HG02973 (cell line): ENCODE data around the gene CCDC106.

Source experiments
- ATAC-seq: cut with Tn5 transposase; IDR thresholded peaks from one replicate; pipeline ENCODE4 v1.9.1; 2021; ENCODE audit warnings: moderate library complexity; ENCODE audit not compliant: unreplicated experiment

Gene CCDC106

DNA sequence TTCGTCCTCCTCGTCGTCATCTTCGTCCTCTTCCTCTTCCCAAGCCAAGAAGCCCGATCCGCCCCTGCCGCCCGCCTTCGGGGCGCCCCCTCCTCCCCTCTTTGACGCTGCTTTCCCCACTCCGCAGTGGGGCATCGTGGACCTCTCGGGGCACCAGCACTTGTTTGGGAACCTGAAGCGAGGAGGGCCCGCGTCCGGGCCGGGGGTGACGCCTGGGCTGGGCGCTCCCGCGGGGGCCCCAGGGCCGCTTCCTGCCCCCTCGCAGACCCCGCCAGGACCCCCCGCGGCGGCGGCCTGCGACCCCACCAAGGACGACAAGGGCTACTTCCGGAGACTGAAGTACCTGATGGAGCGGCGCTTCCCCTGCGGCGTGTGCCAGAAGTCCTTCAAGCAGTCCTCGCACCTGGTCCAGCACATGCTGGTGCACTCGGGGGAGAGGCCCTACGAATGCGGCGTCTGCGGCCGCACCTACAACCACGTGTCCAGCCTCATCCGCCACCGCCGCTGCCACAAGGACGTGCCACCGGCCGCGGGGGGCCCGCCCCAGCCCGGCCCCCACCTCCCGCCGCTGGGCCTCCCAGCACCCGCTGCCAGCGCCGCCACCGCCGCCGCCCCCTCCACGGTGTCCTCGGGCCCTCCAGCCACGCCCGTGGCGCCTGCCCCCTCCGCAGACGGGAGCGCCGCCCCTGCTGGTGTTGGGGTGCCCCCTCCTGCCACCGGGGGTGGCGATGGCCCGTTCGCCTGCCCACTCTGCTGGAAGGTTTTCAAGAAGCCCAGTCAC, 33.9 kb upstream of the CCDC106 start:
- no peak for ATAC-seq

DNA sequence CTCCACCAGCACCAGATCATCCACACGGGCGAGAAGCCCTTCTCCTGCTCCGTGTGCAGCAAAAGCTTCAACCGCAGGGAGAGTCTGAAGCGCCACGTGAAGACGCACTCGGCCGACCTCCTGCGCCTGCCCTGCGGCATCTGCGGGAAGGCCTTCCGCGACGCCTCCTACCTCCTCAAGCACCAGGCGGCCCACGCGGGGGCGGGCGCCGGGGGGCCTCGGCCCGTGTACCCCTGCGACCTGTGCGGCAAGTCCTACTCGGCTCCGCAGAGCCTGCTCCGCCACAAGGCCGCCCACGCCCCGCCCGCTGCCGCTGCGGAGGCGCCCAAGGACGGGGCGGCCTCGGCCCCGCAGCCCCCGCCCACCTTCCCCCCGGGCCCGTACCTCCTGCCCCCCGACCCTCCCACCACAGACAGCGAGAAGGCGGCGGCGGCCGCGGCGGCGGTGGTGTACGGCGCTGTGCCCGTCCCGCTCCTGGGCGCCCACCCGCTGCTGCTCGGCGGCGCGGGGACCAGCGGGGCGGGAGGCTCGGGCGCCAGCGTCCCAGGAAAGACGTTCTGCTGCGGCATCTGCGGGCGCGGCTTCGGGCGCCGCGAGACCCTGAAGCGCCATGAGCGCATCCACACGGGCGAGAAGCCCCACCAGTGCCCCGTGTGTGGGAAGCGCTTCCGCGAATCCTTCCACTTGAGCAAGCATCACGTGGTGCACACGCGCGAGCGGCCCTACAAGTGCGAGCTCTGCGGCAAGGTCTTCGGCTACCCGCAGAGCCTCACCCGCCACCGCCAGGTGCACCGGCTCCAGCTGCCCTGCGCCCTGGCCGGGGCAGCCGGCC, 33.1 kb upstream of the CCDC106 start:
- ATAC-seq: no peak

GRCh38 chr19:55615543-55616394, 32.2 kb upstream of the CCDC106 start:
- ATAC-seq: no peak

GRCh38 chr19:55616395-55616875, 31.6 kb upstream of the CCDC106 start:
- ATAC-seq: no peak

DNA sequence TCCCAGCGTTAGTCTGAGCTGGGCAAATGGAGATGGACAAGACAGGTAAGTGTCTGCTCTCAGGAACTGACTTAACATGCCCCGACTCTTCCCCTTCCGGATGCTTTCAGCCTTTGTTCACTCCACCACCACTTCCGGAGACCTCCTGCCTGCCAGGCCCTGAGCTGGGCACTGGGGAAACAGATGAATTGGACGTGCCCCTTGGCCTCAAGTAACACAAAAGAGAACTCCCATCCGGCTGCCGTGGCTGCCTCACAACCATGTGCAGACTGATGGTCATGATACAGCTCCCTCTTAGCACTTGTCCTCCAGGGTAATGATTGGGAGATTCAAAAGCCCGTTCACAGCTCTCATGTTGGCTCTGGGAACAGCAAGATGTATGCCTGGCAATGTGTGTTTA, 30.6 kb upstream of the CCDC106 start:
- no peak for ATAC-seq

- ATAC-seq: no peak
Observed at GRCh38 chr19:55618426-55618825, 29.6 kb upstream of the CCDC106 start.

DNA sequence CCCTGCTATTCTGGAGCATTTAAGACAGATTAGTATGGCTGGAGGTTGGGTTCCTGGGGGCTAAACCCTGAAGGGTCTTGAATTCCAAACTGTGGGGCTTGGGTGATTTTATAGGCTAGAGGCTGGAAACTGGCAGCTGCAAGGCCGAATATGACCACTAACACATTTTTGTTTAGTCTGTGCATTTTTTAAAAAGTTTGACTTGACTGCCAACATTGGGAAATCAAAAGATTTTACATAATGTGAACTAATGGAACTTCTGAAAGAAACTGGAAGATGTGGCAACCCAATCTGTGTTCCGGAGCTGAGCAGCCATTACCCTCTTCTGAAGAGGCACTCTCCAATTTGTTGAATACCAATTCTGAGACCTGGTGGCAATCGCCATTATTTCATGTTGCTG, 28.7 kb upstream of the CCDC106 start:
- ATAC-seq: no peak

DNA sequence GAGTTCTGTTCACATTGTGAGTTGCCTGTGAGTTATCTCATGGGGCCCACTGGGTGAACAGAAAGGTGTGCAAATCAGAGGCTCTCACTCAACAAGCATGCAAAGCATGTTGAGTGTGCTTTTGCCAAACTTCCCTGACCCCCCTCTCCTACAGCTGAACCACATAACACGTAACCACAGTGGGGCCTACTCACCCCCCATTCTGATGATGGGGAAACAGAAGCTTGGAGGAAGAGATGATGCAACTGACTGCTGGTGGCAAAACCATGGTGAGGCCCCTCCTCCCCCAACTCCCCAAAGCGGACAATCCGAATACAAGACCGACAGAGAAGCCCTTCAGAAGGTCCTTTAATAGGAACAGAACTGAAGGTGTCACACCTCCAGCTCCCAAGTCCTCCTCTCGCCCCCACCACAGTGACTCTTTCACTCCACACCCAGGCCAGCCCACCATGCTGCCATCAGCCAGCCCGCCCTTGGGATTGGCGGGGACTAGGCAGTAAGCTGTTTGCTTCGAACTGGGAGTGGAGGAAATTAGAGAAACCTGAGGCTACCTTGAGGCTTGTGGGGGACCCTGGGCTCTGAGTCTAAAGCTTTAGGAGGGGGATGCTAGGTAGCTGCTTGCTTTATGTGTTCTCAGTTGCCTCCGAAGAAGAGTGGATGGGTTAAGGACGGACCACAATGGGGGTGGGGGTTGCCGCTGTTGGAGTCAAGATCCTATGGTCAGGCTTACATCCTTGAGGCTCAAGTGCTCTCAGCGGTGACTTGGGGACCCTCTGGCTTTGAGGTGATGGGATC, 27.4 kb upstream of the CCDC106 start:
- ATAC-seq: no peak

DNA sequence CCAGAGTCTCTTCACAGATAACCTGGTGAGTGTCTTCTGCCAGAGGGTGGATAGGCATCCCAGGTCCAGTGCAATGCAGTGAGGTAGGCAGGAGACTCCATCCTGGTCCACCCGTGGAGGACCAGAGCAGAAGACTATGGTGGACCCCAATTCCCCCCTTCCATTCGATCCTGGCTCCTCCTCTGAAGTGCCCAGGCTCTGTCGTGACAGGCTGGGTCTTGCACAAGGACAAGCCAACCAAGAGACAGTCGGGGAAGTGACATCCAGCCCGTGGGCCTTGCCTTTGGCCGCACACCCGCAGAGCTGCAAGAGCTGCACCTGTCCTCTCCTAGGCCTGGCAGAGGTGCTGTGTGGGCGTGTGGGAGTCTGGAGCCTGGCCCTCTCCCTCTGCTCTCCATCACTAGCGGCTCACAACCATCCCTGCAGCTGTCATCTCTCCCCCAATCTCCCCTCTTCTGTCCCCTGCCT, 26.8 kb upstream of the CCDC106 start:
- ATAC-seq: no peak

DNA sequence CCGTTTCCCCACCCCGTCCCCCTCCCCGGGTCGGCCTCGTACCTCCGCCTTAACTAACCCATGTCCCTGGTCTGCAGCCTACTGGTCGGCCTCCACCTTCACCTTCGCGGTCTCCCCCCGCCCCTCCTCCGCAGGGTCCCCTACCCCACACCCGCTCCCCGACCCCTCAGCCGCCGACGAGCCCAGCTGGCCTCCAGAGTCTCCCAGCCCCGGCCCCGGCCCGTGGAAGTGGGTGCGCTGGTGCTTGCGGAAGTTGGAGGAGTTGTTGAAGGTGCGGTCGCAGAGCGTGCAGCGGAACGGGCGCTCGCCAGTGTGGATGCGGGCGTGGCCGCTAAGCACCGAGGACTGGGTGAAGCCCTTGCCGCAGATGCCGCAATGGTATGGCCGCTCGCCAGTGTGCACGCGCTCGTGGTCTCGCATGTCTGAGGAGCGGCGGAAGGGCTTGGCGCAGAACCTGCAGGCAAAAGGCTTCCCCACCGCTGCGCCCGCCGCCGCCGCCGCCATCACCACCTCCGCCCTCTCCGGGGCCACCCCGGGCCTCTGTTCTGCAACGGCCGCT, 26.3 kb upstream of the CCDC106 start:
- no peak for ATAC-seq

GRCh38 chr19:55622242-55622969, 25.6 kb upstream of the CCDC106 start:
- no peak for ATAC-seq

GRCh38 chr19:55623130-55623529, 24.9 kb upstream of the CCDC106 start:
- ATAC-seq: no peak

DNA sequence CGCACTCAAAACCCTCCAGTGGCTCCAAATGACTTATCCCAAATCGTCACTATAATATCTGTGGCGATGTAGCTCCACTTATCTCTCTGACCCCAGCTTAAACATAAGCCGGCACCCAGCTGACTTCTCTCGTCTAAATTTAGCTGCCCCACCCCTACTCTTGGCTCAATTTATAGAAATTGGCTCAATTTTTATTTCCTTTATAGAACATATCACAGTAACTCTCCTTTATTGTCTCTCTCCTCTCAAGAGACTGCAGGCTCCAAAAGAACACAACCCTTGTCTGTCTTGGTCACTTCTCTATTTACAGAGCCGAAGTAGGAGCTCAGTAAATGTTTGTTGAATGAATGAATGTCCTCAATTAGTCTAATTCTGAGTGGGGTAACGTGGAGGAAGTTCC, 24.5 kb upstream of the CCDC106 start:
- no peak for ATAC-seq

DNA sequence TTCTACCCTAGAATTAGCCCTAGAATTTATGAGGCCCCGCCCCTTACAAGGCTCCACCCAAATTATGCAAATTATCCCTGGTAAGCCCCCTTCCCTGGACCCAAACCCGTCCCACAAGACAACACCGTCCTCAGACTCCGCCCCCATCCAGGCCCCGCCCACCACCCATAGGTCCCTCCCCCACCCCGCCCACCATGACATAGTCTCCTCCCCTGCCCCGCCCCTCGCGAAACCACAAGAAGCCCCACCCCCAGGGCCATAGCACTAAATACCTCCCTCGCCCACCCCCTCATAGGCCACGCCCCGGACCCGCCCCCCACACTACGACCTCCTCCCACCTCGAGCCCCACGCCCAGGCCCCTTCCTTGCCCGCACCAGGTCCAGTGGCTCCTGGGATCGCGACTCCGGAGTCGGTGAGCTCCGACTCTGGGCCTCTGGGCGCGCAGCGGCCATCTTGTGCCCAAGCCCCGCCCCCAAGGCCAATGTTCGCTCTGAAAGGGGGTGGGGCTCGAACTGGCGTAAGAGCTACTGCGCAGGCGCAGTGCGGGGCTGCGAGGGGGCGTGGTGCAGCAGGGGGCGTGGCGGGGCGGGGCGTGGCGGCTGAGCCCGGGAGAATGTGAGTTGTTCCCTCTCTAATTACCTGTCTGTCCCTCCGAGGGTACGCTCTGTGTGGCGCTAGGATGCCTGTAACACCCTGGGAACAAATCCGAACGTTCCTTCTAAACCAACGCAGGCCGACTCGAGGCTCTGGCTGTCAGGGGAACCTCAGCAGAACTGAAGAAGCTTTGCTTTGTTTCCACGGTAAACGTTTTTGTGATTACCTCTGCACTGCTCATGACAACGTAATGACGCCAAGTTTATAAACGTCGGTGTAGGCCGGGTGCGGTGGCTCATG, 23.7 kb upstream of the CCDC106 start, which contains the start of gene ZNF784:
ZNF784 (minus strand) TSS at position 458 of the 895 bp plus-strand sequence; CDS start at position 453, 5 bp downstream.
- ATAC-seq: no peak

GRCh38 chr19:55625004-55625326, 23.0 kb upstream of the CCDC106 start:
- no peak for ATAC-seq

GRCh38 chr19:55626350-55626749, 21.7 kb upstream of the CCDC106 start:
- ATAC-seq: no peak

DNA sequence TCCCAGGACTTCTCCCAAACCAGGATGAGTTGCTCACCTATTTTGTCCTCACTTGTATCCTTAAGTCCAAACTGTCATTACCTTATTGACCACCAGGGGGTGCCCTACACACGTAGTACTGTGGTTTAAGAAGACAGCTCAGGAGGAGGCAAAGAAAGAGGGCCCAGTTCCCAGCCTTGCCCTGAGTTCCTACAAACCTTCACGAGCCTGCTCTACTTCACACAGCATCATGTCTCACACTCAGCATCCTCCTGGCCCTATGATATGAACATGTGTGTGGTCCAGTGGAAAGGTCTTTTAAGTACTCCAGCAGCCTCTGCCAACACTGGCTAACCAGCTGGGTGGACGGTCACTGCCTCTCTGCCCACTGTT, 15.6 kb upstream of the CCDC106 start:
- no peak for ATAC-seq

- ATAC-seq: no peak
Observed at GRCh38 chr19:55633861-55634260, 14.2 kb upstream of the CCDC106 start.
